HuH-7.5 (cell line): ENCODE data around the gene RAB40B.
"Not testable (repeated sequence)": the region's sequence is repeated elsewhere in the genome, so short reads cannot be mapped to it uniquely, and the experiment has no call there.

ENCODE experiments used
- DNase-seq: peaks from one replicate; pipeline ENCODE4 v3.0.0; 2011; ENCODE audit warnings: low spot score

The RAB40B gene, protein sequence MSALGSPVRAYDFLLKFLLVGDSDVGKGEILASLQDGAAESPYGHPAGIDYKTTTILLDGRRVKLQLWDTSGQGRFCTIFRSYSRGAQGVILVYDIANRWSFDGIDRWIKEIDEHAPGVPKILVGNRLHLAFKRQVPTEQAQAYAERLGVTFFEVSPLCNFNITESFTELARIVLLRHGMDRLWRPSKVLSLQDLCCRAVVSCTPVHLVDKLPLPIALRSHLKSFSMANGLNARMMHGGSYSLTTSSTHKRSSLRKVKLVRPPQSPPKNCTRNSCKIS

DNA sequence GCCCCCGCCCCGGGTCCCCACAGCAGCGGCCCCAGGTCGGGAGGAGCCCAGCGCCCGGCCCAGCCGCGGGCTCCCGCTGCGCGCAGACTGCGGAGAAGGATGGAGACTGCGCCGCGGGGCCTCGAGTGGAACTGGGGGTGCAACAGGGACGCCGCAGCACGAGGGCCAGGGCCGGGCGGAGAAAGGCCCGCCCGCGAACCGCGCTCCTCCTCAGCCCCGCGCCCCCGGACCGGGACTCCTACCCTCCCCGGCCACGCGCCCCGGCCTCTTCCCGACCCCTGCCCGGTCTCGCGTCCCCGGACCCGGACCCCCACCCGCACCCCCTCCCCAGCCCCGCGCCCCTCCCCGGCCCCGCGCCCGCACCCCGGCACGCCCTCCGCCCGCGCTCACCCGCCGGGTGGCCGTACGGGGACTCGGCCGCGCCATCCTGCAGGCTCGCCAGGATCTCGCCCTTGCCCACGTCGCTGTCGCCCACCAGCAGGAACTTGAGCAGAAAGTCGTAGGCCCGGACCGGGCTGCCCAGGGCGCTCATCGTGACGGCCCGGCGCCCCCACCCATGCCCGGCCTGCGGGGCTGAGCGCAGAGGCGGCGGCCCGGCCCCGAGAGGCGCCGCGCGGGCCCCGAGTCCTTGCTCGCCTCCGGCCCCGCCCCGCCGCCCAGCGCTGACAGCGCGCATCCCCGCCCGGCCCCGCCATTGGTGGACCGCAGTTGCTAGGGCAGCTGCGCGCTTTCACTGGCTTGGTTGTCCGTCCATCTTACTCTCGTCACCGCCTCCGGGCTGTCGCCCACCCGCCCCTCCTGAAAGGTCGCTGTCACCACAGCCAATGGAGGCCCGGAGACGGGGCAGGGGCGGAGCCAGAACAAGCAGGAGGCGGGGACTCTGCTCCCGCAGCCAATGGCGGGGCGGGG, at the start of gene RAB40B:
Gene RAB40B, minus strand, starts transcription at position 634 of the 909 bp plus-strand sequence. Its CDS starts 102 bp downstream, at position 532.
- peak; percentile 99 for DNase-seq

DNA sequence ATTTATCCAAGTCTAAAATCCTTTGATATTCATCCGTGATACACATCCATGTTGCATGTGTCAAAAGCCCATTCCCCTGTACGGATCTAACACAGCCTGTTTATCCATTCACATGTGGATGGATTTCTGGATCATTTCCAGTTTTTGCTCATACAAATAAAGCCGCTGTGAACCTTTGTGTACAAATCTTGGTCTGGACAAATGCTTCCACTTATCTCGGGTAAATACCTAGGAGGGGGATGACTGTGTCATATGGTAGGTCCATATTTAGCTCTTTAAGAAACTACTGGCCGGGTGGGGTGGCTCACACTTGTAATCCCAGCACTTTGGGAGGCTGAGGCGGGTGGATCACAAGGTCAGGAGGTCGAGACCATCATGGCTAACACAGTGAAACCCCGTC, 47.0 kb upstream of the RAB40B start:
- no peak for DNase-seq

DNA sequence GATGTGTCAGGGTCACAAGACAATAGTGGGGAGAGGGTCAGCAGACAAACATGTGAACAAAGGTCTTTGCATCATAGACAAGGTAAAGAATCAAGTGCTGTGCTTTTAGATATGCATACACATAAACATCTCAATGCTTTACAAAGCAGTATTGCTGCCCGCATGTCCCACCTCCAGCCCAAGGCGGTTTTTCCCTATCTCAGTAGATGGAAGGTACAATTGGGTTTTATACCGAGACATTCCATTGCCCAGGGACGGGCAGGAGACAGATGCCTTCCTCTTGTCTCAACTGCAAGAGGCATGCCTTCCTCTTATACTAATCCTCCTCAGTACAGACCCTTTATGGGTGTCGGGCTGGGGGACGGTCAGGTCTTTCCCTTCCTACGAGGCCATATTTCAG, 46.2 kb upstream of the RAB40B start:
- not testable (repeated sequence) for DNase-seq

DNA sequence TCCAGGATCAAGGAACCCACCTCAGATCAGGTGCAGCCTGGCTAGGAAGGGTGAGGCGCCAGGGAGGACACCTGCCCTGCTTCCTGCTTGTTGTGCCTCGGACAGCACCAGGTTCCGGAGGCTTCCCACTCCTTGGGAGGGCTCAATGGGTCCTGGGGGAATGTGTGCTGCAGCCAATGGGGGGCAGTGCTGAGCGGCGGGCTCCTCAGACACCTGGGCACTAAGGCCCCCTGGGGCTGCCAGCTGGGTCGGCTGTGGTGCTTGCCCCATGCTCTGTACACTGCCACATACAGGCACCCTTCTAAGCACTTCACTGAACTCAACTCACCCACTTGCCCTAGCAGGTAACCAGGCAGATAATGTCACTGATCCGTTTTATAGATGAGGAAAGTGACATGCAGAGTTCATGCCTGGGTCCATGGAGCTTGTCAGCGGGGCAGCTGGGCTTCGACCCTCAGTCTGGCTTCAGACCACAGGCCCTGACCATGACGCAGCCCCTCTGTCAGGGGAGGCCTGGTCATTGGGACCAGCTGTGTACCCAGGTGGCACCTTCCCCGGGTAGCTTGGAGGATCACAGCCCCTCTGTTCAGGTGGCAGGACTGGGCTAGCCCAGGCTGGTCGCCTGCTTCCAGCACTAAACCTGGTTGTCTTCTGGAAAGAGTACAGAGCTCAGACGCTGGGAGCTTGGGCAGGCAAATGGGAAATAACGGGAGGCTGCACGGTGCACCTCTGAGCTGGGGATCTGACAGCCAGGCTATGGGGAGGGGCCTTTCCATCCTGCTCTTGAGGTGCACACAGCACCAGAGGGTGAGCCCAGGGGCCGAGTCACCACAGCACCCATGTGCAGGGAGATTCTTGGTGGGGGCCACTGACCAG, 45.1 kb upstream of the RAB40B start:
- no peak for DNase-seq

DNA sequence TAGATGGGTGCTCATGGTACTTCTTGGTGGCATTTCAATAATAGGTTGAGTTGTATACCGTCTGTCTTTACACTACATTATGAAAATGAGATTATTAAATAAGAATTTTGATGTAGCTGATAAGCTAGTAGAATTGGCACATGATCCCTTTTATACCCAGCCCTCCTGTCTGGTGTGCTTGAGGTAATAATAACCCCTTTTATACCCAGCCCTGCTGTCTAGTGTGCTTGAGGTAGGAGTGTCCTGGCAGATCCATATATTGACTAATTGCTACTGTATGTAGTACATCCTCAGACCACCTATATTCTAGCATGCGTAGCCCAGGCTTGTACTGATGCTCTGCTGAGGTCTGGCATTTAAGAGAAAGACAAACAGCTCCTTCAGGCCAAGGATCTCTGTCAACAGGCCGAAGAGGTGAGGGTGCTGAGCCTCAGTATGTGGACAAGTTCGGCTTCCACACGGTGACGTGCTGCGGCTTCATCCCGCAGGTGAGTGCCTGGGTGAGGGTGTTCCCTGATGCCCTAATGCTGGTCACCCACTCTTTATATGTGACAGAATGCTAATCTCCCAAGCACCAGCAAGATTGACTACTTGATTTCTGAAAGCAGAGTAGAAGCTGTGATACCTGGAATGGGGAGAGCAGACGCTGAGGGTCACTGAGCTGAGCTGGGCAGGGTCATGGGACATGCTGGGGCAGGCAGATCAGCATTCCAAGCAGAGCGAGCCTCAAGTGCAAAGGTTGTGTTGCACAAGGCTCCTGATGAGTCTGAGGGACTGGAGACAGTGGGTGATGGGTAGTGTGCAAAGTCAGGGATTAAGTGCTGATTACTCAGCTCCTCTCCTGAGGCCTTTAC, 42.6 kb upstream of the RAB40B start:
- DNase-seq = no peak

DNA sequence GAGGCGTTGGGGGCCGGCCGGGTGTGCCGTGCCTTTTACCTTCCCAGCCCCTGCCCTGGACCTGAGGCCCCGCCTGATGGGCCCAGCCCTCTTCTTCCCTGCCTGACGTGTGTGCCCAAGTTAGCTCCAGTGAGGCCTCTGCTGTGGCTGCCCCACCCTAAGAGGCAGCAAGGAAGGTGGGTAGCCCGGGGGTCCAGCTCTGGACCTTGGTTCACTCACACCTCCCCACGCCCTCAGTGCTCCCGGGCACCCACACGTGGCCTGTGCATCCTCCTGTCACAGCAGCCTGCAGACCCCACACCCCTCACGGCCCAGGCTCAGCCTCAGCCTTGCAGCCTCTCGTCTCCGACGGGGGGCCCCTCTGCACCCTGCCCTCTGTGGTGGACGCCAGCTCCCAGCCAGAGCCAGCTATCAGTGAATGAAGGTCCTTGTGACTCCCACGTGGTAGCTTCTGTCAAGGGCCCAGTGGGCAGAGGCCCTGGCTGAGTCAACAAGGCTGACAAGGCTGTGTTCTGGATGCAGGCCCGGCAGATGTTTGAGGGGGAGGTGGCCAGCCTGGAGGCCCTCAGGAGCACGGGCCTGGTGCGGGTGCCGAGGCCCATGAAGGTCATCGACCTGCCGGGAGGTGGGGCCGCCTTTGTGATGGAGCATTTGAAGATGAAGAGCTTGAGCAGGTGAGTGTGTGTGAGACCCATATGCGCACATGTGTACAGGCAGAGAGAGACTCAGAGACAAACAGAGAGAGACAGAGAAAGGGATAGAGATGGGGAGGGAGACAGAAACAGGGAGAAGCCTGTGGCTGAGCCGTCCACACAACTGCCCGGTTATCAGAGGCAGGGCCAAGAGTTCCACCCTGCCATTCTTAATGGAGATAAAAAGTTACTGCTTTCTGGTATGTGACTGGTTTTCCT, 39.7 kb upstream of the RAB40B start:
- DNase-seq = no peak

DNA sequence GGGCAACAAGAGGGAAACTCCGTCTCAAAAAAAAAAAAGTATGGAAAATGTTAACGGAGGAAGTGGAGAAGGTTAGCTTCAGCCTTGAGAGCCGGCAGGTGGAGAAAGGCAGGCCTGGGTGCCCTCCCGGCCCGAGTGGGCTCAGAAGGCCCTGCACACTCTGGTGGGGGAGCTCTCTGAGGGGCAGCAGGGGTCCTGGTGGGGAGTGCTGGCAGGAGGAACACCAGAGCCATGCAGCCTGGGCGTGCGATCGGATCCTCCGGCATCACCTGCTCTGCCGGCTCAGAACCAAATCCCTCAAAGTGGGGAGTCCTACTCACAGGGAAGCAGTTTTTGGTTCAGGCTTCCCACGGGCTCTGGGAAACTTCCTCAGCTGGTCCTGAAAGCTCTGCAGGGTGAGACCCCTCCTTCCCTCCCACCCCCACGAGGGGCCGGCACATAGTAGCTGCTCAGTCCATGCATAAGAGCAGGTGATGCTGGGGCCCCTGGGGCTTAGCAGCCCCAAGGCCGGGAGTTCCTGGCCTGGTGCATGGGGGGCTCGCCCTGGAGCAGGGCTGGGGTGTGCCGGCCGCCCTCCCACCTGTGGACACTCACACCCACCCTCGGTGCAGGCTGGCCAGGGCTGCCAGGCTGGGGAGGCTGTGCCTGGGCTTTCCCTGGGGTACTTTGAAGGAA, 38.1 kb upstream of the RAB40B start:
- DNase-seq = no peak

DNA sequence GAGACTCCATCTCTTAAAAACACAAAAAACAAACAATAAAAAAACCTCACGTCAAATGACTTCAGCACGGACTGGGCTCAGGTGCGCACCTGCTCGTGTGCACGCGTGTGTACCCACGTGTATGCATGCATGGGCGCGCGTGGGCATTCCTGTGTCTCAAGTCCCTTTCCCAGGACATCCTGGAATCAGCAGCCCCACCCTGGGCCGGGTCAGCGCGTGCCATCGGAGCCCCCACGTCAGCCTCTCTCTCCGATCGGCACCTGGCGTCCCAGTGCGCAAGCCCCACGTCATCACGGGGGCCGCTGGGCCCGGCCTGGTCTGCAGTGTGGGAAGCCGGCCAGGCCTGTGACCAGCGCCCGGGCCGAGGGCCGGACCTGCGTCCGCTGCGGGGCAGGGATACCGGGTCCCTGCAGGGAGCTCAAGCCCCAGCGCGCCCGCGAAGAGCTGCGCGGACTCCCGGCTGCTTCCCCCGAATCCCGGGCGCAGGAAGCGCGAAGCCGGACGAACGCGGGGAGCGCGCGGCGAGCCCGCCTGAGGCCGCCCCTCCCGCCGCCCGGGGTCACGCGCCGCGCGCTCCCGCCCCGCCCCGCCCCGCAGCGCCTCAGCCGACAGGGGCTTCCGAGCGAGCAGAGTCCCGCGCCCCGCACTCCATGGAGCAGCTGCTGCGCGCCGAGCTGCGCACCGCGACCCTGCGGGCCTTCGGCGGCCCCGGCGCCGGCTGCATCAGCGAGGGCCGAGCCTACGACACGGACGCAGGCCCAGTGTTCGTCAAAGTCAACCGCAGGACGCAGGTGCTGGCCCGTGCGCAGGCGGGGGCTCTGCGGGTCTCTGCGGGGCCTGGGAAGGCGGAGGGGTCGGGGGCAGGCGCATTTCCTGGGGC, 36.7 kb upstream of the RAB40B start, which contains the start of gene FN3K:
Gene FN3K, plus strand, starts transcription at position 629 of the 880 bp plus-strand sequence. Its CDS starts 22 bp downstream, at position 651.
- peak; percentile 65 for DNase-seq

DNA sequence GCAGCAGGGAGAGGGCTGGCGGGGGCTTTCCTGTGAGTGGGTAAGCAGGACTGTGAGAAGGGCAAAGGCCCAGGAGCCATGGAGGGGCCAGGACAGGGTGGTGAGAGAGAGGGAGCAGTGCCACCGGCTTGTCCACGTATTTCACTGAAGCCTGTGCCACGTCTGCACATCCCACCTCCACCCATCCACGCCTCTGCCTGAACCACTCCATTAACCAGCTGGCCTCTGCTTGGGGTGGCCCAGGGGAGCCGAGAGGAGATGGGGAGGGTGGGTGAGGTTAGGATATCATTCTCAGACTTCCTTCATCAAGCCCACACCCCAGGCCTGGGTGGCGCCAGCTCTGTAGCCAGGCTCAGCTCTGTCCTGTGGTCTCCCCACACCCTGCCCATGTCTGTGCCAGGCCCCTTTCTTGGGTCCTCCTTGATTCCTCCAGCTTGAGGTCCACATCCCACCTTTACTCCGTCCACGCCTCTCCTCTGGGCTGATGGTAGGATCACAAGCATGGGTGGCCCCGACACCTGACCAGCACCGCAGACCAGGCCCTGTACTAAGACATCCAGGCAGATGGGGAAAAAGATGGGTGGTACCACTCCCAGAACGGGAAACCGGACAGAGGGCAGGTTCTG, 33.7 kb upstream of the RAB40B start:
- DNase-seq = no peak

DNA sequence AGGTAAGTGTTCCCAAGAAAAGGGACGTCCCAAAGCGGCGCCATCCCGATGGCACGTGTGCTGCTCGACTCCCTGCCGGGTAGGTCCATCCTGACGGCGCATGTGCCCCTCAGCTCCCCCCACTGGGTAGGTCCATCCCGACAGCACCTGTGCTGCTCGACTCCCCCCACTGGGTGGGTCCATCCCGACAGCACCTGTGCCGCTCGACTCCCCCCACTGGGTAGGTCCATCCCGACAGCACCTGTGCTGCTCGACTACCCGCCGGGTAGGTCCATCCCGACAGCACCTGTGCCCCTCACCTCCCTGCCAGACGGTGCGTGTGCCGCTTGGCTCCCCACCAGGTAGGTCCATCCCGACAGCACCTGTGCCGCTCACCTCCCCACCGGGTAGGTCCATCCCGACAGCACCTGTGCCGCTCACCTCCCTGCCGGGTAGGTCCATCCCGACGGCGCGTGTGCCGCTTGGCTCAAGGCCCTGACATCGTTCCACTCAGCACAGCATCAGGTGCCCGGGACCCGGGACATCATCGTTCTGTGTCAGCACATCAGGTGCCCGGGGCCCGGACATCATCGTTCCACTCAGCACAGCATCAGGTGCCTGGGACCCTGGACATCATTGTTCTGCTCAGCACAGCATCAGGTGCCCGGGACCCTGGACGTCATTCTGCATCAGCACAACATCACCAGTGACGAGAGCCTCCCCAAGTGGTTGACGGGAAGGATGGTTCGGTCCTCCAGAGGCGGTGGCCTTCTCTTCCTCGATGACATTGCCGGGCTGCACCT, 31.2 kb upstream of the RAB40B start:
- no peak for DNase-seq

DNA sequence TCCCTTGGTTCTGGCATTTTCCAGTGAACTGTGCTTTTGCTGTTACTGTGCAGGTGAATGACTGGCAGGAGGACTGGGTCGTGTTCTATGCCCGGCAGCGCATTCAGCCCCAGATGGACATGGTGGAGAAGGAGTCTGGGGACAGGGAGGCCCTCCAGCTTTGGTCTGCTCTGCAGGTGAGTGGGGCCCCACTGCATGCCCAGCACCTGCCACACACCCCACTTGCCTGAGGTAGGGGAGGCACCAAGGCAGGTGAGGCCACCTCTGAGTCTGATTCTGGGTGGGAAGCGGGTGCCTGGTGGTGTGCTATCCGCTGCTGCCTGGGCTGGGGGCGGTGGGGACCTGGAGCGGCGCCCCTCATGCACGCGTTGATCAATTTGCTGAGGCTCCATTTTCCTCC, 27.9 kb upstream of the RAB40B start:
- DNase-seq = no peak

DNA sequence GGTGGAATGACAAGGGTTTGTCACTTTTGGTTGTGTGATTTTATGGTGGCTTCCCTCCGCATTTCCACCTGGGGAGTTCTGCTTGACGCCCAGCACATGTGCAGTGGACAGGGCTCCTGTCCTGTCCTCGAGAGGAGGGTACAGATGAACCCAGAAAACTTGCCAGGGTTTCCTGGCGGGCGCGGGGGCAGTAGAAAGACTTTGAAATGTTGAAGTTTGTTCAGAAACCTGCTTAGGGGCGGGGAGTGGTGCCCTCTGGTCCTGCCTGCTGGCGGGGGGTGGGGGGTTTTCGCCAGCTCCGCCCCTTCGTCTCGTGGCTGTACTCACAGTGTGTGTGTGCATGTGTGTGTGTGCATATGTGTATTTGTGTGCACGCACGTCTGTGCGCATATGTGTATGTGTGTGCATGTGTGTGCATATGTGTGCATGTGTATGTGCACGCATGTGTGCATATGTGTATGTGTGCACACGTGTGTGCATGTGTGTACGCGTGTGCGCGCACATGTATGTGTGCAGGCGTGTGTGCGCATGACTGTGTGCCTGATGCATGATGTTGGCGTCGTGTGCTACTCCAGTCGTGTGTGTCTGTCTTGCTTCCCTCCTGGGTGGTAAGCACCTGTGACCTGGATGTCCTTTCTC, 24.8 kb upstream of the RAB40B start:
- DNase-seq = no peak

DNA sequence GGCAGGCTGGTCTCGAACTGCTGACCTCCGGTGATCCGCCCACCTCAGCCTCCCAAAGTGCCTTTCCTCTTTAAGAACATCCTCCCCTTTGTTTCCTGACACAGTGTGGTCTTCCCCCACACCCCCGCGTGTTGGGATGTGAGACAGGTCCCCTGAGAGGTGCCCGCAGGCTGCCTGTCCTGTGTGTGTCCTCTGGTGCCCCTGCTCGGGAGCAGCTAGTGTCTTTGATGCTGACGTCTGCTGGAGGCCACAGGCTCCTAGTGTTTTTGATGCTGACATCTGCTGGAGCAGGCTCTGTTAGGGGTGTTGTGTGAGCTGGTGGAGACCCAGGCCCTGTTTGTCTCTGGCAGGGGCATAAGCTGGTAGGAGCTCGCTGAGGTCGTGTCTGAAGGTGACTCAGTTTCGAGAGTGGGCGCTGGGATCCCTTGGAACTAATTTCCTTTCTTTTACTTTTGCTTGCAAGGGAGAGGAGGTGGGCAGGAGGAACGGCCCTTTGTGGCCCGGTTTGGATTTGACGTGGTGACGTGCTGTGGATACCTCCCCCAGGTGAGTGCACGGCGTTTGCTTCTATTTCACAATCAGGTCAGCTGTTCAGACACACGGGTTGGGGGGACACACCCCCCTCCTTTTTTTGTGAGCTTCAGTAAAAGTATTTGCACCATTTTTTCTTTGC, 24.0 kb upstream of the RAB40B start:
- DNase-seq = no peak

DNA sequence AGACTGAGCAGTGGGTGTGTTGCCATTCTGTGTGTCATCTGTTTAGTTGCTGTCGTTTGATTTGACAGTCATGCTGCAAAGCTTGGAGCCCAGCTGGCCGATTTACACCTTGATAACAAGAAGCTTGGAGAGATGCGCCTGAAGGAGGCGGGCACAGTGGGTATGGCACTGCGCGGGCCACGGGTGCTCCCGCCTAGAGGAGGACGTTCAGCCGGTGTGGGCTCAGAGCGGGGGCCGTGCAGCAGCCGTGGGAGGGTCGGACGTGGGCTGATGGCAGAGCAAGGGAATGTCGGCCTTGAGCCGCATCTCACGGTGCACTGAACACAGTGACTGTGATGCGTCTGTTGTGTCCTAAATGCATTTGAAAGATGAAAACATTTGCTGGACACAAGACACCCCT, 21.7 kb upstream of the RAB40B start:
- no peak for DNase-seq

DNA sequence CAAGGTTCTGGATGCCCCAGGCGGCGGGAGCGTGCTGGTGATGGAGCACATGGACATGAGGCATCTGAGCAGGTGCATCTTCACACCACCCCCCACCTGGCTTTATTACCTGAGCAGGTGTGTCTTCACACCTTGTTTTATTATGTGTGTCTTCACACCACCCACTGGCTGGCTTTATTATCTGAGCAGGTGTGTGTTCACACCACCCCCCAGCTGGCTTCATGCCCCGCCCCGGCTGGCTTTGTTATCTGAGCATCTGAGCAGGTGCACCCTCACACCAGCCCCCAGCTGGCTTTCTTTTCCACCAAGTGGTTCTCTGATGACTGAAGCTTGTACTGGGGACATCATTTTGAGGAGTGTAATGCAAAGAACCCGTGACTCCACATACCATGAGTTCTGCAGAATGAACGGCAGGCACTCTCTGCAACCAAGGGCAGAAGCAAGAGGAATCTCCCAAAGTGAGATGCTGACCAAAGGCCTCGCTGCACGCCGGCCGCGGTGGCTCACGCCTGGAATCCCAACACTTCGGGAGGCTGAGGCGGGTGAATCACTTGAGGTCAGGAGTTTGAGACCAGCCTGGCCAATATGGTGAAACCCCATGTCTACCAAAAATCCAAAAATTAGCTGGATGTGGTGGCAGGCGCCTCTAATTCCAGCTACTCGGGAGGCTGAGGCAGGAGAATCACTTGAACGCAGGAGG, 20.6 kb upstream of the RAB40B start:
- no peak for DNase-seq
